HG03135 (cell line): ENCODE measurements around the gene FLOT1.
"Not testable (repeated sequence)": the region's sequence is repeated elsewhere in the genome, so short reads cannot be mapped to it uniquely, and the experiment has no call there.

Experiments used
- ATAC-seq: cut with Tn5 transposase; IDR thresholded peaks from one replicate; pipeline ENCODE4 v1.9.1; 2021; ENCODE audit warnings: mild to moderate bottlenecking, moderate library complexity; ENCODE audit not compliant: unreplicated experiment

FLOT1 gene

DNA sequence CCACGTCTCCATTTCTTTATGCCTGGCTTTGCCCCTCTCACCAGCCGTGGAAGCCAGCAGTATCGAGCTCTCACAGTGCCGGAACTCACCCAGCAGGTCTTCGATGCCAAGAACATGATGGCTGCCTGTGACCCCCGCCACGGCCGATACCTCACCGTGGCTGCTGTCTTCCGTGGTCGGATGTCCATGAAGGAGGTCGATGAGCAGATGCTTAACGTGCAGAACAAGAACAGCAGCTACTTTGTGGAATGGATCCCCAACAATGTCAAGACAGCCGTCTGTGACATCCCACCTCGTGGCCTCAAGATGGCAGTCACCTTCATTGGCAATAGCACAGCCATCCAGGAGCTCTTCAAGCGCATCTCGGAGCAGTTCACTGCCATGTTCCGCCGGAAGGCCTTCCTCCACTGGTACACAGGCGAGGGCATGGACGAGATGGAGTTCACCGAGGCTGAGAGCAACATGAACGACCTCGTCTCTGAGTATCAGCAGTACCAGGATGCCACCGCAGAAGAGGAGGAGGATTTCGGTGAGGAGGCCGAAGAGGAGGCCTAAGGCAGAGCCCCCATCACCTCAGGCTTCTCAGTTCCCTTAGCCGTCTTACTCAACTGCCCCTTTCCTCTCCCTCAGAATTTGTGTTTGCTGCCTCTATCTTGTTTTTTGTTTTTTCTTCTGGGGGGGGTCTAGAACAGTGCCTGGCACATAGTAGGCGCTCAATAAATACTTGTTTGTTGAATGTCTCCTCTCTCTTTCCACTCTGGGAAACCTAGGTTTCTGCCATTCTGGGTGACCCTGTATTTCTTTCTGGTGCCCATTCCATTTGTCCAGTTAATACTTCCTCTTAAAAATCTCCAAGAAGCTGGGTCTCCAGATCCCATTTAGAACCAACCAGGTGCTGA is 18.4 kb downstream of the FLOT1 start:
- not testable (repeated sequence) for ATAC-seq

DNA sequence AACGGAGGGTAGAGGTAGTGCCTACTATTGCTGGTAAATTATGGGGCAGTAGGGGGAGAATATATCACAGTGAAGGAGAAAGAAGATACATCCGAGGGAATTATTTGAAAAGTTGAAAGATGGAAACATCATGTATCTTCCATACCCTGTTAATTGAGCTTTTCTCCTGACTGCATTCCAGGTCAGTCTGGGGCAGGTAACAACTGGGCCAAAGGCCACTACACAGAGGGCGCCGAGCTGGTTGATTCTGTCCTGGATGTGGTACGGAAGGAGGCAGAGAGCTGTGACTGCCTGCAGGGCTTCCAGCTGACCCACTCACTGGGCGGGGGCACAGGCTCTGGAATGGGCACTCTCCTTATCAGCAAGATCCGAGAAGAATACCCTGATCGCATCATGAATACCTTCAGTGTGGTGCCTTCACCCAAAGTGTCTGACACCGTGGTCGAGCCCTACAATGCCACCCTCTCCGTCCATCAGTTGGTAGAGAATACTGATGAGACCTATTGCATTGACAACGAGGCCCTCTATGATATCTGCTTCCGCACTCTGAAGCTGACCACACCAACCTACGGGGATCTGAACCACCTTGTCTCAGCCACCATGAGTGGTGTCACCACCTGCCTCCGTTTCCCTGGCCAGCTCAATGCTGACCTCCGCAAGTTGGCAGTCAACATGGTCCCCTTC is 19.2 kb downstream of the FLOT1 start:
- ATAC-seq, result not testable (repeated sequence)

DNA sequence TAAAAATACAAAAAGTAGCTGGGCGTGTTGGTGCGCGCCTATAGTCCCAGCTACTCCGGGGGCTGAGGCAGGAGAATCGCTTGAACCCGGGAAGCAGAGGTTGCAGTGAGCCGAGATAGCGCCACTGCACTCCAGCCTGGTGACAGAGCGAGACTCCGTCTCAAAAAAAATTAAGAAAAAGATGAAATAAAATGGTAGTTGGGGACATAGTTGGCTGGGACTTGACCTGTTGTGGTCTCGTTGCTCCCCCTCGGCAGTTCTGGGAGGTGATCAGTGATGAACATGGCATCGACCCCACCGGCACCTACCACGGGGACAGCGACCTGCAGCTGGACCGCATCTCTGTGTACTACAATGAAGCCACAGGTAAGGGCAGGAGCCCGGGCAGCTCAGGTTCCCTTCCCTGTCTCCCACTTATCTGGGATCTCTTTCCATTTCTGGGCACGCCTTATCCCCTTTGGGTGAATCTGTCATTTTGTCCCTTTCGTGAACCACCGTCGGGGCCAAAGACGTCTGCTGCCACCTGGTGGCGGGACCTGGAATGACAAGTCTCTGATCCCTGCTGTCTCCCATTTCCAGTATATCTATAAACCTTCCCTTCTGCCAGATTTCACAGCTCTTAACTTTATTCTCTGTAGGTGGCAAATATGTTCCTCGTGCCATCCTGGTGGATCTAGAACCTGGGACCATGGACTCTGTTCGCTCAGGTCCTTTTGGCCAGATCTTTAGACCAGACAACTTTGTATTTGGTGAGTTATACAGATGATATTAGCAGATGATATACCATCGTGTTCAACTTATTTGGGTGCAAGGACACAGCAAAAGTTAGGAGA is 20.0 kb downstream of the FLOT1 start:
- no peak for ATAC-seq

DNA sequence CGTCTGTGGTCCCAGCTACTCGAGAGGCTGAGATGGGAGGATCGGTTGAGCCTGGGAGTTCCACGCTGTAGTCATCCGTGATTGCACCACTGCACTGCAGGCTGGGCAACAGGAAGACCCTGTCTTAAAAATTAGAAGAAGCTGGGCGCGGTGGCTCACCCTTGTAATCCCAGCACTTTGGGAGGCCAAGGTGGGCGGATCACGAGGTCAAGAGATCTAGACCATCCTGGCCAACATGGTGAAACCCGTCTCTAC is 20.5 kb downstream of the FLOT1 start:
- ATAC-seq, result not testable (repeated sequence)

DNA sequence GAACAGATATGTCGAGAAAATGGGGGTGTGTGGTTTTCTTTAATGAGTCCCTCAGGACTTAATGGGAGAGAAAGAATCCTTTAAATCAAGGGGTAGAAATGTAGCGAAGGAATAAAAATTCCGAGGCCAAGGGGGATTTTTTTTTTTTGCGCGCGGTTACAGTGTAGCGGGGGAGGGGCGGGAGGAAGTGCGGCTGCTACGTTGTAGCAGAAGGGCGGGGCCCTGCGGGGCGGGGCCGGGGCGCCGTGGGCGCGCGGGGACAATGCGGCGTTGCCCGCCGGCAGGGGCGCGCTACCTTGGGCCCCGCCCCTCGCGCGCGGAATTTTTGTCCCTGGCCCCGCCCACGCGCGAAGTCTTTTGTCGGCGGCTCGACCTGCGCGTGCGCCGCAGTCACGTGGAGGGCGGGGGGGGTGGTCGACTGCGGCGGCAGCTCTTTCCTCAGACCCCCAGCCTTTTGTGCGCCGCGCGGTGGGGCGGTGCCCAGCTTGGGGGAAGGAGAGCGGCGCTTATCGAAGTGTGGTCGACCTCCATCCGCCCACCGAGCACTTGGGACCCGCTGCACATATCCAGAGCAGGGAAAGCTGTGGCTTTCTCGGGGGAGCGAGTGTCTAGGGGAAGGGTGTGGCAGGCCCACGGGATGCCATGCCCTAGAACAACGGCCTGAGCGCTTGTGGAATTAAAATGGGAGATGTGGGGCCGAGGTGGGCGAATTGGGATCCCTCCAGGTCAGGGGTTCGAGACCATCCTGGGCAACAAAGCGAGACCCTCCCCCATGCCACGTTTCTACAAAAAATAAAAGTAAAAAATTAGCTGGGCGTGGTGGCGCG is 21.1 kb downstream of the FLOT1 start:
- ATAC-seq, result no peak

DNA sequence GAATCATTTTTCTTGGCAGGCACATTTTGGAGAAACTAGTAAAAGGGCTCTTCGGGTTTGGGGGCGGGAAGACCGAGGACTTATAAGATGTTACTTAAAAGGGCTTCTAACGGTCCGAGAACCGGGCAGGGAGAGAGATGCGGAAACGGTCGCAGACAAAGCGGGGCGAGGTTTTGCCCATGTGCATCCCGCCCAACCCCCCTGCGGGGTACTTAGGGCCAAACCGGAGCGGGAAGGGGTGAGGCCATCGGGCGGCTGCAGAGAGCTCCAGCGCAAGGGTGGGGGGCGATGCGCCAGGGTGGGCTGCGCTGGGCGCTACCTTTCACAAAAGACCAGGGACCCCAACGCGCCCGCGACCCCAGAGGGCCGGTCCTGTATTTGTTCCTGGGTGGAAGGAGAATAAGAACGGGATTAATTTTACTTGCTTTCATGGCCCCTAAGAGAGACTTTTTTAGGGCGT is 21.7 kb downstream of the FLOT1 start:
- ATAC-seq, result no peak

DNA sequence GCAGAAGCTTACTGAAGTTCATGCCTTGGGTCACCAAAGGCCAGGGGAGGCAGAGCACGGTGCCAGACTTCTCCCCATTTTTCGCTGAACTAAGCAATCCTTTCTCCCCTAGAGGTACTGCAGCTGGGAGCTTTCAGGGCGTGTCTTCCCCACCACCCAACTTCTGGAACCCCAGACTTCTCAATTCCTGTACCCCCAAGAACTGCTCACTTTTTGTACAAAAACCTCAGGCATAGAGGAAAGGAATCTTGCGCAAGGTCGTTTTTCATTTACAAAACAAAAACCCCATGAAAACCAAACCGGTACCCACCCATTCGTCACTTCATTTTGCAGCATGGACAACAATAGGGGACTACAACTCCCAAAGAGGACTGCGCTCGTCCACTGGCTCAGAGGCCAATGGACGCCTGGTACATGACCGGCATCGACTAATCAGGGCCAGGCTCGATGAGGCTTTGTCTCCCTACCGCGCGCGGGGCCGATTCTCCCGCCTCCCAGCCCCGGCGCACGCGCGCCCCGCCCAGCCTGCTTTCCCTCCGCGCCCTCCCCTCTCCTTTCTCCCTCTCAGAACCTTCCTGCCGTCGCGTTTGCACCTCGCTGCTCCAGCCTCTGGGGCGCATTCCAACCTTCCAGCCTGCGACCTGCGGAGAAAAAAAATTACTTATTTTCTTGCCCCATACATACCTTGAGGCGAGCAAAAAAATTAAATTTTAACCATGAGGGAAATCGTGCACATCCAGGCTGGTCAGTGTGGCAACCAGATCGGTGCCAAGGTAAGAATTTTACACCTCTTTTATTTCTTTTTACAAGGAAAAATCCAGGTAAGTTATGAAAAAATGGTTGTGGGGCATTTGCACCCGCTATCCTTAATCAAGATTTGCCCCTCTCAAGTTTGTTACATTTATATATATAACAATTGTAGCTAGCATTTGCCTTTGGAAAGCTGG is 22.4 kb downstream of the FLOT1 start, which contains the start of gene TUBB:
TUBB (plus strand) TSS at position 562 of the 947 bp plus-strand sequence; CDS start at position 717, 155 bp downstream.
- peak; percentile 42 for ATAC-seq

DNA sequence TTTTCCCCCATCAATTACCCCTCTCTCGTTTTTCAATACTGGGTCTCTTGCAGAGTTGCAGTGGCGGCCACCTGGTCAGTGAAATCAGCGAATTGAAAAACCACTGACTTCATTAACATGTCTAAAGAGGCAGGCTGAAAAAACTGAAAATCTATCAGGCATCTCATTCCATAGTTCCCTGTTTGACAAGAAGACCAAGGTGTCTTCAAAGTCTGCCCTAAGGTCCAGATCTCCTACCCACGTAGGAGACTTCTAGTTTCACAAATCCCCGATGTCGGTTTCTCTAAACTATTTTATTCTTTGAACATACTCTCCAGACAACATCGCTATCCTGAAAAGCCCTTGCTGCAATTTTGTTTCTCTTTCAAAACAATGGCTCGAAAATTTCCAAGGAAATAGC is 23.1 kb downstream of the FLOT1 start:
- no peak for ATAC-seq

DNA sequence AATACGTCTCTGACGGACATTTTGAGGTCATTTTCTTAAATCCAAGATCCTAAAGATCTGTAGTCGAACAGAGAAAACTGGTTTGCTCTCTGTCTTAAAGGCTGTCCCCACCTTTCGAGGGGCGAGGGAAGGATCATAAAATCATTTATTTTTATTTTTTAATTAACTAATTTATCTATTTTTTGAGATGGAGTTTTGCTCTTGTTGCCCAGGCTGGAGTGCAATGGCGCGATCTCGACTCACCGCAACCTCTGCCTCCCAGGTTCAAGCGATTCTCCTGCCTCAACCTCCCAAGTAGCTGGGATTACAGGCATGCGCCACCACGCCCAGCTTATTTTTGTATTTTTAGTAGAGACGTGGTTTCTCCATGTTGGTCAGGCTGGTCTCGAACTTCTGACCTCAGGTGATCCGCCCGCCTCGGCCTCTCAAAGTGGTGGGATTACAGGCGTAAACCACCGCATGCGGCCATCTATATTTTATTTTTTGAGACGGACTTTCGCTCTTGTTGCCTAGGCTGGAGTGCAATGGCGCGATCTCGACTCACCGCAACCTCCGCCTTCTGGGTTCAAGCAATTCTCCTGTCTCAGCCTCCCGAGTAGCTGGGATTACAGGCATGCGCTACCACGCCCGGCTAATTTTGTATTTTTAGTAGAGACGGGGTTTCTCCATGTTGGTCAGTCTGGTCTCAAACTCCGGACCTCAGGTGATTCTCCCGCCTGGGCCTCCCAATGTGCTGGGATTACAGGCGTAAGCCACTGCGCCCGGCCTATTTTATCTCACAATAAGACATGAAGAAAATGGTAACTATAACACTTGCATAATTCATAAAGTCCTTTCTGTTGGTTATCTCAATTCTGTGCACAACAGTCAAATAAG is 24.4 kb downstream of the FLOT1 start:
- ATAC-seq, result not testable (repeated sequence)

DNA sequence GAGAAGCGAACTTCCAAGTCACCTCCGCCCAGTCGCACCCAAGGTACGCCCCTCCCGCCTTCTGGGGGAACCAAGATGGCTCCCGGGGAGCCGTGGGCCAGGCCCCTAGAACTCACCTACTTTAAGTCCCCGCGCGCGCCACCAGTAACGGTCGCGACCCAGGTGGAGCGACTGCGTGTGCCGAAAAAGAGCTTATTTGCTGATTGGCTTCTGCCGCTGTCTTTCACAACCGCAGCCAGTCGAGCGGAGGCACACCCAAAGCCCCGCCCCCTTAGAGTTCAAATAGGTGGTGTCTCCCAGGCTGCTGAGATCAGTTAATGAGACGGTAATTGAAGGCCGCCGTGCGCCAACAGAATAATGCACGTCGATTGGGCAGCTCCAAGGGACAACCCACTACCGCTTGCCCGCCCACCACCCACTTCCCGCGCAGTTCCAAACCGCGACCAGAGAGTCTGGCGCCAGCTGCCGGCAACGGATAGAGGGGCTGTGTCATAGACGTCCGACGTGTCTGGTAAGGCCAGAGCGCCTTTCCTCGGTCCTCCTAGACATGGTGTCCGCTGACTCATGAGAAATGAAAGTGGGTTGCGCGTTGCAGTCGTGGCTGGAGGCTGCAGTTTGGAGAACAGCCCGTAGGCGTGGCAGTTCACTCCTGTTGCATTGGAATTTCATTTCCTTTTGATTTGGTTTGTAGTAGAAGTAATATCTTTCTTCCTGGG is 25.2 kb downstream of the FLOT1 start, which contains the start of gene MDC1:
MDC1 (minus strand) TSS at position 153 of the 716 bp plus-strand sequence. CDS start 2,106 bp downstream, outside the sequence.
- peak; percentile 73 for ATAC-seq

DNA sequence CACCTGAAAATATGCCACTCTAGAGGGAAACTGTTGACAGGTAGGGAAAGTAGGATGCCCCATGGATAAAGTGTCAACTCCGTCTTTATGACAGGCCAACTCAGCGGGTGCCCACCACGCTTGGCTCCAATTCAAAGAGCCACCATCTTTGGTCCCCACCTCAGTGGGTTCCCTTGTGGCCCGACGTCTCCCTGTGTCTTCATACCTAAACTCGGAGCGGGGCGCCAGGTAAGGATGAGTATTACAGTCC is 25.7 kb downstream of the FLOT1 start:
- ATAC-seq, result no peak

DNA sequence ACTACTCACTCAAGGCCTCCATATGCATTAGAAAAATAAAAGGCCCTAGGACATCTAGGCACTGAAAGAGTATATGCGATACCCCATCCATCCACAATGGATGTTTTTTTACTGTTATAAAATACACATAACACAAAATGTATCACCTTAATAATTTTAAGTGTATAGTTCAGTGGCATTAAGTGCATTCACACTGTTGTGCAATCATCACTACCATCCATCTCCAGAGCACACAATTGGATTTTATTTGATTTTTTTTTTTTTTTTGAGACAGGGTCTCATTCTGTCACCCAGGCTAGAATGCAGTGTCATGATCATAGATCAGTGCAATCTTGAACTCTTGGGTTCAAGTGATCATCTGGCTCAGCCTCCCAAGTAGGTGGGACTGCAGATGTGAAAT is 28.2 kb downstream of the FLOT1 start:
- ATAC-seq, result no peak

DNA sequence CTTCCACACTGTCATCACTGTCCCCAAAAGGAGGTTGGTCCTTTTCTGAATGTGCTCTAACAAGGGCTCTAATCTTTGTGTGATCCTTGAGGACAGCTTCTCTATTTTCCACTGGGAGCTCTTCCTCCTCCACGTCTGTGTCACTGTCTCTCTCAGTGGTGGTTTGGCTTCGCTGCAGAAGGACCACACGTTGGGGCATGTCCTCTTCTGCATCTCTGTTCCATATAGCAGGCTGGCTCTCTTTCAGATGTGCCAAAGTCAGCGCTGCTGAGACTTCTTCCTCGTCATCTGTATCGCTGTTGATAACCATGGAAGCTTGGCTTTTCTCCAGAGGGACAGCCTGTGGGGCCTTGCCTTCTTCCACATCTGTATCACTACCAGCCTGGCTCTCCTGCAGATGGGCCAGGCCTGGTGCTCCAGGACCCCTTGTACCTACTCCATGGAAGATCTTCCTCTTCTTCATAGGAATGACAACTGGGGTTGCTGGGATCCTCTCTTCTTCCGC is 30.0 kb downstream of the FLOT1 start:
- no peak for ATAC-seq

DNA sequence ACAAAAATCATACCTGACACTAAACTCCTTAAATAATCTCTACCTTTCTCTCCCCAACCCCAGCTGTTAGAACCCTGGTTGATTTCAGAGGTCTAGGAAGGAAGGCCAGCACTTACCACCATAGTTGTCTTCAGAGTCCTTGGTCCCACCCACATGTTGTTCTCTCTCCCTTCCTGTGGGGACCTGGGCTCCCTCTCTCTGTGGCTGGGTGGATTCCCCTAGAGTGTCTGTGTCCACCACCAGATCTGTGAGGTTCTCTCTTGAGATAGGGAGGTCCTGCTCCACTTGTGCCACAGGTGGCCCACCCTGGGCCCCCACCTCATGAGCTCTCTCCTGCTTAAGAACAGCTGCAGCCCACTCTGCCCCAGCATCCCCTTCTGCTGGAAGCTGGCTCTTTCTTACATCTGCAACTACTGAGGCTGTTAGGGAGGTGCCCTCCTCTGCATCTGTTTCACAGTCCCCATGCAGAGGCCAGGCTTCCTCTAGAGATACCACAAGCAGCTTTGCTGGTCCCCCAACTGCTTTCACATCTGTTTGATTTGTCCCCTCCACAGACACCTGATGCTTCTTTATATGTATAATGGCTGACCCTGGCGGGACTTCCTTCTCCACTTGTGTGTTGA is 30.6 kb downstream of the FLOT1 start:
- ATAC-seq, result no peak

DNA sequence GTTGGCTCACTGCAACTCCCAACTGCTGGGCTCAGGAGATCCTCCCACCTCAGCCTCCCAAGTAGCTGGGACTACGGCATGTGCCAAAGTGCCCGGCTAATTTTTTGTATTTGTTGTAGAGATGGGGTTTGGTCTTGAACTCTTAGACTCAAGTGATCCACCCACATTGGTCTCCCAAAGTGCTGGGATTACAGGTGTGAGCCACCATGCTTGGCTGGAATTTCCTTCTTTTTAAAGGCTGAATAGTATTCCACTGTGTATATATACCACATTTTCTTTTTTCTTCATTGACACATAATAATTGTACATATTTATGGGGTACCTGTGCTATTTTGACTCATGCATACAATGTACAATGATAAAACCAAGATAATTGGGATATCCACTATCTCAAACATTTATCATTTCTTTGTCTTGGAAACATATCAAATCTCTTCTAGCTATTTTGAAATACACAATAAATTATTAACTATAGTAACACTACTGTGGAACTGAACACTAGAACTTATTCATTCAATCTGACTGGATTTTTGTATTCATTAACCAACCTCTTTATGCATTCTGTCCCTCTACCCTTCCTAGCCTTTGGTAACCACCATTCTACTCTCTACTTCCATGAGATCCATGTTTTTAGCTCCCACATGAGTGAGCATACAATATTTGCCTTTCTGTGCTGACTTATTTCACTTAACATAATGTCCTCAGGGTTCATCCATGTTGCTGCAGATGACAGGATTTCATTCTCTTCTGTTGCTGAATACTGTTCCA is 33.2 kb downstream of the FLOT1 start:
- no peak for ATAC-seq

DNA sequence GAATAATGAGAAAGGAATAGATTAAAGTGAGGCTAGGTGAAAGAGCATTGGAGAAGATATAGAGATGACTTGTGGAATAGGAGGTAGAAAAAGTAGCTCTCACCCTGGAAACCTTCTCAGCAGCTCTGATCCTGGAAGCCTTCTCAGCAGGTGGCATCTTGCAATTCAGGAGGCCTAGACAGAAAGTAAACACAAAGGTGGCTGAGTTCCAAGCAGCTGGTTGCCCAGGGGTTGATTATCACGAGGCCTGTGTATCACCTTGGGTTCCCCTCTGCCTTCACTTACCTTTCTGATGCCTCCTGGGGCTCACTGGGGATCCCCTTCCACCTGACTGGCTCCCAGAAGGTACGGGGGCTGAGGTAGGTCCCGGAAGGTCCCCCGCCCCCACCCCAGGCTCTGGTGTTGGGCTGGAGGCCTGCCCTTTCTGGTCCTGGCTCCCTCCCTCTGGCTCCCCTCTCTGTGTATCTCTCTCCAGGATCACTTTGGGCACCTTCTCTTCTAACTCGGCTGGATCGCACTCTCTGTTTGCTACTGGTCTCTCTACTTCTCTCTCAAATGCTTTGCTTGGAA is 35.1 kb downstream of the FLOT1 start:
- no peak for ATAC-seq
